SK-MEL-5 (cell line): ENCODE results near the gene KRTAP5-6. TPM values are rescaled to one million over a fixed set of nuclear protein-coding genes. Genes with fewer than 3 reads are reported as not detected.
"Not testable (repeated sequence)": the region's sequence is repeated elsewhere in the genome, so short reads cannot be mapped to it uniquely, and the experiment has no call there.

Experiments
- DNase-seq: peaks from one replicate; pipeline ENCODE4 v3.0.0-alpha.2; 2016; ENCODE audit warnings: low read depth, low spot score
- in situ Hi-C: cut with HindIII; loops from 2 replicates; pipeline ENCODE4 v1.10.0; 2016; ENCODE audit warnings: low sequenced_read_pairs, high pct_unique_total_duplicates, low pct_unique_long_range_greater_than_20kb
- total RNA-seq: library from RNA; depleted of rRNA; stranded (reverse); fragments of >200 nt; shearing (Covaris generic); gene quantifications from 2 replicates; pipeline ENCODE4 v1.2.3, GENCODE V29; 2014

The KRTAP5-6 gene
- total RNA-seq, 1 experiment from 2014 or later = not detected

GRCh38 chr11:1659506-1659905 lies 37.5 kb upstream of the KRTAP5-6 start:
- DNase-seq = no peak
- in situ Hi-C loops = no loop called here

GRCh38 chr11:1660111-1660867 lies 36.7 kb upstream of the KRTAP5-6 start:
- no peak for DNase-seq
- in situ Hi-C loops = no loop called here

- in situ Hi-C loops, DNase-seq: not testable (repeated sequence)
Observed at GRCh38 chr11:1661454-1662269, 35.3 kb upstream of the KRTAP5-6 start.

GRCh38 chr11:1662699-1663283 lies 34.2 kb upstream of the KRTAP5-6 start:
- DNase-seq, in situ Hi-C loops: not testable (repeated sequence)

- no peak for DNase-seq
- in situ Hi-C loops = no loop called here
Observed at GRCh38 chr11:1665313-1665712, 31.7 kb upstream of the KRTAP5-6 start.

GRCh38 chr11:1667121-1667850 lies 29.7 kb upstream of the KRTAP5-6 start:
- in situ Hi-C loops = no loop called here
- no peak for DNase-seq

- DNase-seq = no peak
- in situ Hi-C loops = no loop called here
Observed at GRCh38 chr11:1667906-1668305, 29.1 kb upstream of the KRTAP5-6 start.

- DNase-seq = no peak
- in situ Hi-C loops = no loop called here
Observed at GRCh38 chr11:1668911-1669473, 28.0 kb upstream of the KRTAP5-6 start.

GRCh38 chr11:1669546-1670218 lies 27.3 kb upstream of the KRTAP5-6 start:
- in situ Hi-C loops = no loop called here
- peak; percentile 26 for DNase-seq

GRCh38 chr11:1670457-1670856 lies 26.5 kb upstream of the KRTAP5-6 start:
- DNase-seq, in situ Hi-C loops: not testable (repeated sequence)

- in situ Hi-C loops = no loop called here
- DNase-seq = no peak
Observed at GRCh38 chr11:1670905-1671371, 26.1 kb upstream of the KRTAP5-6 start.

- no peak for DNase-seq
- in situ Hi-C loops = no loop called here
Observed at GRCh38 chr11:1671658-1672057, 25.3 kb upstream of the KRTAP5-6 start.

- in situ Hi-C loops = no loop called here
- no peak for DNase-seq
Observed at GRCh38 chr11:1672613-1673350, 24.2 kb upstream of the KRTAP5-6 start.

- in situ Hi-C loops = no loop called here
Observed at GRCh38 chr11:1673446-1674172, 23.4 kb upstream of the KRTAP5-6 start.

GRCh38 chr11:1674173-1675131 lies 22.5 kb upstream of the KRTAP5-6 start:
- no peak for DNase-seq
- in situ Hi-C loops = no loop called here

More at GRCh38 chr11:1673446-1674172, 23.4 kb upstream of the KRTAP5-6 start:
- DNase-seq = no peak
